KG1 (cell line): ENCODE data around the gene SECTM1.
"Not testable (repeated sequence)": the region's sequence is repeated elsewhere in the genome, so short reads cannot be mapped to it uniquely, and the experiment has no call there.

Experiments
- DNase-seq: peaks from one replicate; lab custom pipeline; 2025; lab: John Stamatoyannopoulos, UW

Gene SECTM1

DNA sequence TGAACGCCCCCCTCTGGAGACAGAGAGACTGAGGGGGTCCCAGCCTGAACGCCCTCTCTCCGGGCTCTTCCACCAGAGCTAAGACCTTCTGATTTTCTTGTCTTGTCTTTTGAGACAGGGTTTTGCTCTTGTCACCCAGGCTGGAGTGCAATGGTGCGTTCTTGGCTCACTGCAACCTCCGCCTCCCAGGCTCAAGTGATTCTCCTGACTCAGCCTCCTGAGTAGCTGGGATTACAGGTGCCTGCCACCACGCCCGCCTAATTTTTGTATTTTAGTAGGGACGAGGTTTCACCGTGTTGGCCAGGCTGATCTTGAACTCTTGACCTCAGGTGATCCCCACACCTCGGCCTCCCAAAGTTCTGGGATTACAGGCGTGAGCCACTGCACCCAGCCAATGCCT, 14.4 kb upstream of the SECTM1 start:
- not testable (repeated sequence) for DNase-seq

DNA sequence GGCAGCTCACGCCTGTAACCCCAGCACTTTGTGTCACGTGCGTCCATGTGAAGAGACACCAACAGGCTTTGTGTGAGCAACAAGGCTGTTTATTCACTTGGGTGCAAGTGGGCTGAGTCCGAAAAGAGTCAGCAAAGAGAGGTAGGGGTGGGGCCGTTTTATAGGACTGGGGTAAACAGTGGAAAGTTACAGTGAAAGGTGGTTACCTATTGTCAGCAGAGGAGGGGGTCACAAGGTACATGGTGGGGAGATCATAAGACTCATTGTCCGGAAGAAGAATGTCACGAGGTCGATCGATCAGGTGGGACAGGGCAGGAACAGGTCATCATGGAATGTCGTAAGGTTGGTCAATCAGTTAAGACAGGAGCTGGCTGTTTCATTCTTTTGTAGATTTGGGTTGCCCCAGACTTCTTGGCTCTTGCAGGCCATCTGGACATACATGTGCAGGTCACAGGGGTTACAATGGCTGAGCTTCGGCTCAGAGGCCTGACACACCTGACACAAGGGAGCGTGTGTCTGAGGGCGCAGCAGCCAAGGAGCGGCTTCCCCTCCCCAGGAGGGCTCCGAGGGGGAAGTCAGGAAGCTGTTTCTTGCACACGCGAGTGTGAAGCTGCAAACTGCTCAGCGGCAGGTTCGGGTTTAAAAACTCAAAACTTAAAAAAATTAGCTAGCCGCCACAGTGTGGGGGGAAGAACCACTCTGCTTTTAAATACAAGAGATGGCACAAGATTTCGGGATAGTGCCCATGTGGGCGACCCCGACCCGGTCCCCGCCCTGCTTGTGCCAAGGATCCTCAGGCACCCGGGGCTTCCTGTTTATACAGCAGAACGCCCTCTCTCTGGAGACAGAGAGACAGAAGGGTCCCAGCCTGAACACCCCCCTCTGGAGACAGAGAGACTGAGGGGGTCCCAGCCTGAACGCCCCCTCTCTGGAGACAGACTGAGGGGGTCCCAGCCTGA, 13.1 kb upstream of the SECTM1 start:
- DNase-seq = no peak

DNA sequence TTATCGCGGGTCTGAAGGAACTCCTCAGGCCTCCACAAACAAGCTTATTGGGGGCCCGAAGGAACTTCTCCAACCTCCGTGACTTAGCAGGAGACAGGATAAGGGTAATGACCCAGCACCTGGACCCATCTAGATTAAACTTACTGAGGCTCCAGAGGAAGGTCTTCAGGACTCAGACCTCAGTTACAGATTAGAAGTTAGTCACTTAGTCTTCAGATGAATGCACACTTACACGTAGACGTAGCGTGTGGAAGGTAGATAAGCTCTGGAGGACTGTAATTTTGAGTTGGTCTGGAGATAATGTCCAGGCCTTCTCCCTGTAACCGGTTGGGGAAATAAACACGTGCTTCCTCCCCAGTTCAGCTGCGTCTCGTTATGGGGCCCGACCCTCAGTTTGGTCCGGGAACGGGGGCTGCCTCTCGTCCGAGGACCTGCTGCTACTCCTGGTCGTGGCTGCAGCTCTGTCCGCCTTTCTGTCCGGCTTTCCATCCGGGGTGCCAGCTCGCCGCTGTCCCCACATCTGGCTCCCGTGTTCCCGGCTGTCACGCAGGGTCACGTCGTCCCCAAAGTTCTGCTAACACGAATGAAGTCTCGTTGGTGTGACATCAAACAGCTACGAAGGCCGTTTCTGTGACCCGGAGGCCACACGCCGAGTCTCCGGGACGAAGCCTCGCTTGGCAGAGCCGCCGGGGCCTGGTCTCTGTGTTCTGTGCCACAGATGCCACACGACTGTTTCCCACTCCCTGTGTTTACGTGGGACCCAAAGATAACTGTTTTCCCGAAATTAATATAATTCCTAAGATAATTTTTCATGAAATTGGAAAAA, 11.8 kb upstream of the SECTM1 start:
- no peak for DNase-seq

DNA sequence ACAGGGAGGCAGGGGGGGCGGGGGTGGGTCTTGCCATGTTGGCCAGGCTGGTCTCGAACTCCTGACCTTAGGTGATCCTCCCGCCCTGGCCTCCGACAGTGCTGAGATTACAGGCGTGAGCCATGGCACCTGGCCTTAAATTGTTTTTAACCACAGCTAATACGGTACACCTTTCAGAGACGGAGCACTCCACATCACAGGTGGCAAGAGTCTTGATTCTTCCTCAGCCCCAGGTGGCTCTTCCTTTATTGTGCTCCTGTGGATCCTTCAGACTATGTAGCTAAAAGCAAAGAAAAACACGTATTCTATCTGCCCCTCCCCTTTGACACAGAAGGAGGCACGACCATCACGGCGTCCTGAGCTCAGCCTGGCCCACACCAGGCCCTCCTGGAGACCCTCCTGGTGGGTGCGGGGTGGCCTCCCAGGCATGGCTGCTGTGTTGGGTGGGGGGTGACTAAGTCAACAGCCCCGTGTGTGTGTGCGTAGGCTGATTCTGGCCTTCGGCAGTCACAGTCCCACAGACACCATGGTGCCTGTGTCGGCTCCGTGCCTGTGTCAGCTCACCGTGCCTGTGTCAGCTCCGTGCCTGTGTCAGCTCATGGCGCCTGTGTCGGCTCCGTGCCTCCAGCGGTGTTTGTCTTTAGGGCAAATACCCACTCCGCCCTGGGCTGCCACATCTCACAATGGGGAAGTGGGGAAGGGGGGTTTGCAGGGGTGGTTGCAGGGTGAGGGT, 10.8 kb upstream of the SECTM1 start:
- no peak for DNase-seq

DNA sequence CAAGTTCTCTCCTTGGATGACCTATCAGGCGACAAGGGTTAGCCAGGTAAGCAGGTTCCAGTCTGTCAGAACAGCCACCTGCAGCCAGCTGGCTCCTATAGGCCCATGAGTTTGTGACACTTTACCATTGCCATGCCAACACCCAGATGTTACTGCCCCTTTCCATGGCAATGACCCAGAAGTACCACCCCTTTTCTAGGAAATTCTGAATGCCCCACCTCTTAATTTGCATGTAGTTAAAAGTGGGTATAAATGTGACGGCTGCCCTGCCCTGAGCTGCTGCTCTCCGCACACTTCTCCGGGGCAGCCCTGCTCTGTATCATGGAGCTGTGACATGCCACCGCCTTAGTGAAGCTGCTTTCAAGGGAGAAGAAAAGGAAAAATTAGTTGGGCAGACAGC, 10.0 kb upstream of the SECTM1 start:
- no peak for DNase-seq

GRCh38 chr17:82342361-82343079, 9.0 kb upstream of the SECTM1 start:
- DNase-seq = no peak

DNA sequence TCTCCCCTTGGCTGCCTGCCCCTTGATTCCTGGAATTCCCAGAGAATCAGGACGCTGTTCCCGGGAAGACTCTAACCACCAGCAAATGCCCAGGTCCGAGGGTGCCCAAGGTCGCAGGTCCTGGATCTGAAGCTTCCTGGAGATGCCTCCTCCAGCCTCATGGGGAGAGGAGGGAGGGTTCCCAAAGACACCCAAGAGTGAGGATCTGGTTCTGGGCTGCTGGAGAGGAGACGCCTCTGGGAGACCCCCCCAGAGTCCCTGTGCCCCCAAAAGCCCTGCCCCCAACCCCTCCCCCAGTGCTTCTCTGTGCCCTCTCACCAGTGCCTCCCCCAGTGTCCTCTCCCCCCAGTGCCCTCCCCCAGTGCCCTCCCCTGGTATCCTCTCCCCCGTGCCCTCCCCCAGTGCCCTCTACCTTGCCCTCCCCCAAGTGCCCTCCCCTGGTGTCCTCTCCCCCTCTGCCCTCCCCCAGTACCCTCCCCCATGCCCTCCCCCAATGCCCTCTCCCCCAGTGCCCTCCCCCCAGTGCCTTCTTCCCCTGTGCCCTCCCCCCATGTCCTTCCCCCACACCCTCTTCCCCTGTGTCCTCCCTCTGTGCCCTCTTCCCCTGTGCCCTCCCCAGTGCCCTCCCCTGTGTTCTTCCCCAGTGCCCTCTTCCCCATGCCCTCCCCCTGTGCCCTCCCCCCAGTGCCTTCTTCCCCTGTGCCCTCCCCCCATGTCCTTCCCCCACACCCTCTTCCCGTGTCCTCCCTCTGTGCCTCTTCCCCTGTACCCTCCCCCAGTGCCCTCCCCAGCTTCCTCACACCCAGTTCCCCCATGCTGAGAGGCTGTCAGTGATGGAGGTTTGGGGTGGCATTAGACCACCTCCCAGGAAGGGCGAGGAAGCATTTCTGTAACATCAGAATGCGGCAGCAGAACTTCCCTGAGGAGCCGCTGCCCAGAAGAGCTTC, 6.3 kb upstream of the SECTM1 start:
- no peak for DNase-seq

- no peak for DNase-seq
These were observed 5.5 kb upstream of the SECTM1 start for GRCh38 chr17:82338858-82339633.

DNA sequence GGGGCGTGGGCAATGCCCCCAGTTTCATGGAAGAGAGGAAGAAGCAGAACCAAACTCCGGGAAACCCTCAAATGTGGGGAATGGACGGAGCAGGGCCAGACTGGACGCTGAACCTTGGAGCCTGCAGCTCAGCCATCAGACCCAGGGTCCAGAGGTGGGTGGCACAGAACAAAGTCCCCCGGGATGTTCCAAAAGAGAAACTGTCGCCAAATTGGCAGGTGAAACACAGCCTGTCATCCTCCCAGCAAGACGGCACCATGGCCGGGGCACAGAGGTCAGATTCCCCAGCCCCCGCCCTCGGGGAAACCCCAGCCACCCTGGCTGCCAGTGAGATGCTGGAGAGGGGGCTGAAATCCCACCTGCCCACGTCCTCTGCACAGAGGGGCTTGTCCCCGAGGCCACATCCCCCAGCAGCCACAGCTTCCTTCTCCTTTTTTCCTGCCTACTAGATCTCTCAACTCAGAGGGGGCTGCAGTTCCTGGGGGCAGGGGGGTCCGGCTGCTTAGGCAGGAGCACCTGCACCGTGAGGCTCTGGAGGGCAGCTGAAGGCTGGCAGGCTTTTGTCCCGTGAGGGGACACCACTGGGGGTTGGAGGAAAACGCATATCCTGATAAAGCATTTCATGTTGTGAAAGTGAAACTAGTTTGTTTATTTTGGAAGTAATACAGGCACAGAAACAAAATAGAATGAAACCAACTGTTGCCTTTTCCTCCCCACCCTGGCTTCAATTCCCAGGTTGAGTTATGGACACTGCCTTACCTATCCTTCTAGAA, 1.2 kb upstream of the SECTM1 start:
- DNase-seq = no peak

- DNase-seq = no peak
These were observed 647 bp upstream of the SECTM1 start for GRCh38 chr17:82334204-82334621.

DNA sequence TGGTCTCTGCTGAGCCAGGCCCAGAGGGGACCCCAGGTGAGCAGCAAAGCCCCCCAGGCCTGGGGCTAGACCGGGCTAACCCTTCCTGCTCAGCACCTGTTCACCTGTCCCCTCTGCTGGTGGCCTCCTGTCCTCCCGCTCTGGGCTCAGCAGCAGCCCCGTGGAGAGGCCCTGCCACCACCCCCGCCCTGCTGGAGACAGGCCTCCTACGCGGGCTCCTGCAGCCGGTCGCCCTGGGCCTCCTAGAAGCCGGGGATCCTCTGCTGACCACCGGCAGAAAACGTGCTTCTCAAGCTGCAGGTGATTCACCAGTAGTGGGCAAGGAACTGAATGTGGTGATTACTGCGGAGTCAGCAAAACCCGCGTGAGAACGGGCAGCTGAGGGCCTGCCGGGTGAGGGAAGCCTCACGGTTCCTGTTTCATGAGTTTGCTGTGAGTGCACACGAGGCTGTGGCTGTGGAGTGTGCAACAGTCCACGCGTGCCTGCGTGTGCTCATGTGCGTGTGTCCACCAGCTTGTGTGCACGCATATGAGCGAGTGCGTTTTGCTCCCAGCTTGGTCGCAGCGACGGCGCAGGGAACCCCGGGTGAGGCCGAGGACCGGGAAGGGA, 792 bp downstream of the SECTM1 start:
- no peak for DNase-seq

GRCh38 chr17:82331345-82331939, 2.1 kb downstream of the SECTM1 start:
- DNase-seq = no peak

DNA sequence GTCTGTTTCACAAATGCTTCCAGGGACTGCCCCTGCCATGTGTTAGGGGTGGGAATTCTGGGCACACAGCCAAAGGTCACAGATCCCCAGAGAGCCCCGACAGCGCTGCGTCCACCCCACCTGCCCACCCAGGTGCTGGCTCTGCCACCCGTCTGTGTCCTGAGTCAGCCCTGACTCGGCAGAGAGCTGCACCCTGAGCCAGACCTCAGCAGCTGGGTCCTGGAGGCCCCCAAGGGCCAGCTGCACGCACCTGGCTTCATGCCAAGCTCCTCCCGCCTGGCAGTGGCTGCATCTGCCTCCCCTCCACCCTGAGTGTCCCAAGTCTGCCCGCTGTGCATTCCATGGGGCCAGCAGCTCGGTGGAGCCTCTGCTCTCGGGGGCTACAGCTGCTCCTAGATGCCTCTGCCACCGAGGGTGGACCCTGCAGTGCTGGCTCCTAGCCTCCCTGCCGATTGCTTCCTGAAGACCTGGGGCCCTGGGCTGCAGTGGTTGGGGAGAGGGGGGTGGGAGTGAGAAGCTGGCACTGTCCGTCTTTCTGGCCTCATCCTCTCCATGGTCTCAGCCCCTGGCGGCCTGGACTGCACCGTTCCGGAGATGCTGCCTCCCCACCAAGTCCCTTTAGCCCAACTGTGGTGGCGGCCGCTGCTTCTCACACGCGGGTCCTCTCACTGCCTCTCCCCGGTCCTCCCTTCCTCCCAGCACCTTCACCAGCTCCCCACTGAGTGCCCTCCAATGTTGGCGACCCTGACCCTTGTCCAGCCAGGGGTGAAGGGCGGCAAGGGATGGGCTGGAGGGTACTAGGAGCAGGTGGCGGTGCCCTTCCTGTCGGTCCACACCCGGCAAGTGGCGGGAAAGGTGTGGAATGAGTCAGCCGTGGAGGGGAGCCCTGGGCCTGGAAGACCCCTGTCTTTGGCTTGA, 3.0 kb downstream of the SECTM1 start:
- DNase-seq = no peak

- no peak for DNase-seq
These were observed 3.8 kb downstream of the SECTM1 start for GRCh38 chr17:82329683-82330321.

DNA sequence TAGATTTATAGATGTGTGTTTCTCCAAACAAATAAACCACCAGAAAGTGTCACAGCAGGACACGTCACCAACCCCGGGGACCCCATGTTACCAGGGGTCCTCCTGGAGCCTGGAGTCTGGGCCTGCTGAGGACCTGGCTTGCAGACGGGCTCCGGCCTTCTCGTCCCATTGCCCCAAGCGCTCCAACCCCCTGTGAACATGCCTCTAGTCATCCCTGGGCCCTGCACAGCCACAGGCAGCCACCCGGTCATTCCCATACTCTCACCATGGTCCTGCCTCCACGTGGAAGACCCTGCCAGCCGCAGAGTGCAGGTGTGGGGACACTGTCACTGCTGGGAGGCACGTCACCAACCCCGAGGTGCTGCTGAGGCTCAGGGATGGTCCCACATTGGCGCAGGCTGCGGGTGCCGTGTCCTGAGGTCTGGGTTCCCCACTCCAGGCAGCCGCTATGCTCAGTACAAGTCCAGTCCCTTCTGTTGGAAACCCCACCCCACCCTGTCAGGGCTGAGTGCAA, 4.5 kb downstream of the SECTM1 start:
- no peak for DNase-seq
